Psoas muscle (tissue), 8 donors: ENCODE data around the gene PAAF1. TPM values are rescaled to one million over a fixed set of nuclear protein-coding genes. Genes with fewer than 3 reads are reported as not detected.

Experiments
- ATAC-seq, 4 donors: fragments of 200-7000 bp; cut with Tn5 transposase; one replicate each; pipeline ENCODE4 v1.9.1; 2020; ENCODE audit warnings: moderate library complexity in 3 of 4, mild to moderate bottlenecking in 2 of 4
- DNase-seq, 2 donors: peaks; one replicate each; pipeline ENCODE4 v3.0.0-alpha.2; 2020
- H3K27ac ChIP-seq: fragments of 200-600 bp; one replicate; pipeline ENCODE4 v1.8.0; 2022
- H3K27me3 ChIP-seq, 3 donors: fragments of 200-600 bp in 1 of 3; one replicate each; pipeline versions ENCODE4 v1.6.1 to v1.8.0; 2013 to 2022; ENCODE audit warnings: low read length in 2 of 3, mild to moderate bottlenecking in 2 of 3, moderate library complexity in 1 of 3; ENCODE audit not compliant: insufficient read depth in 3 of 3
- H3K36me3 ChIP-seq, 2 donors: fragments of 200-600 bp in 1 of 2; one replicate each; pipeline versions ENCODE4 v1.6.1 to v1.8.0; 2013 to 2022; ENCODE audit warnings: low read depth in 1 of 2, mild to moderate bottlenecking in 1 of 2, moderate library complexity in 1 of 2; ENCODE audit not compliant: insufficient read depth in 1 of 2
- H3K4me1 ChIP-seq: fragments of 200-600 bp; one replicate; pipeline ENCODE4 v1.8.0; 2022
- H3K4me3 ChIP-seq: fragments of 200-600 bp; one replicate; pipeline ENCODE4 v1.8.0; 2022; ENCODE audit warnings: mild to moderate bottlenecking
- H3K9me3 ChIP-seq: fragments of 200-600 bp; one replicate; pipeline ENCODE4 v1.8.0; 2022
- CTCF ChIP-seq: fragments of 200-600 bp; IDR thresholded peaks from one replicate; pipeline ENCODE4 v1.8.0; 2022; ENCODE audit warnings: antibody characterized with exemption
- WGBS, 3 donors: extraction: QIAGEN DNeasy Blood & Tissue Kit; methylation state at CpG; one replicate each; pipeline versions ENCODE4 v1.1.6 to v1.1.7; 2013; 5-methylcytosine and 5-hydroxymethylcytosine counted together
- intact Hi-C, 2 donors: fragments of 100-400 bp; cut with DNase I; formaldehyde crosslinking; loops; one replicate each; pipeline versions ENCODE4 v1.11.0 to v1.14.2; 2022
- polyA plus RNA-seq, 3 donors: library from polyadenylated mRNA; stranded (reverse); fragments of 200-250 nt; gene quantifications; one replicate each; pipeline ENCODE4 v1.2.3, GENCODE V29; 2013
- total RNA-seq, 4 donors: library from RNA; stranded (reverse); fragmentation: NEBNext Ultra II Directional in 2 of 4; extraction: Animal tissue kit (Norgen Biotek cat#: 25700) in 2 of 4; gene quantifications; one replicate each; pipeline versions ENCODE4 v1.2.1 to v1.2.4, GENCODE V29; 2021 to 2023
- donor health status: healthy with polysubstance abuse.
- donor health status: DM: no; HTN: no; CAD: no; lungs with moderate emphysema.
- donor health status: Bipolar disorder and iron deficiency.
- donor health status: healthy.
- donor health status: DM: yes; HTN: yes; CAD: no.
- donor health status: DM: no; HTN: no; CAD: no.
- donor health status: DM: no; HTN: no; CAD: no.
- donor health status: DM: yes; HTN: yes; CAD: no.

Gene PAAF1
- total and polyA plus RNA-seq, 7 donors, result 6.6 to 12.0 (median 9.3) TPM

GRCh38 chr11:73939096-73939495 lies 62.3 kb downstream of the PAAF1 start:
- H3K4me3 ChIP-seq, result no peak overlapping the region
- 60 to 67% (median 65%) methylated on average over 4 of the region's 4 CpGs for WGBS, 3 donors
- DNase-seq (no peak), ATAC-seq (no peak)
- TF ChIP-seq CTCF, result no peak
- no peaks in the 10 kb centered on the region for H3K4me1 ChIP-seq
- intact Hi-C loops, result no loop called here
- no peaks in the 10 kb centered on the region for H3K9me3 ChIP-seq
- no peak overlapping the region for H3K27ac ChIP-seq
- peaks cover 0 to 3% of the 10 kb centered on the region in 2 donors for H3K36me3 ChIP-seq
- H3K27me3 ChIP-seq, result no peaks in the 10 kb centered on the region

- DNase-seq (no peak), ATAC-seq (no peak)
- no peak for TF ChIP-seq CTCF
- no peaks in the 10 kb centered on the region for H3K27me3 ChIP-seq
- 93% methylated on average over 9 of the region's 9 CpGs for WGBS, 3 donors
- no peaks in the 10 kb centered on the region for H3K9me3 ChIP-seq
- no peak overlapping the region for H3K27ac ChIP-seq
- H3K4me3 ChIP-seq, result no peak overlapping the region
- no peaks in the 10 kb centered on the region for H3K4me1 ChIP-seq
- no peaks in the 10 kb centered on the region for H3K36me3 ChIP-seq
- intact Hi-C loops, result no loop called here
Observed at GRCh38 chr11:73940801-73941570, 64.2 kb downstream of the PAAF1 start.

GRCh38 chr11:73942010-73942409 lies 65.2 kb downstream of the PAAF1 start:
- no peaks in the 10 kb centered on the region for H3K36me3 ChIP-seq
- no peaks in the 10 kb centered on the region for H3K27me3 ChIP-seq
- H3K9me3 ChIP-seq, result no peaks in the 10 kb centered on the region
- WGBS, 3 donors, result 68 to 84% (median 80%) methylated on average over 1 of the region's 1 CpG
- ATAC-seq (no peak), DNase-seq (no peak)
- H3K27ac ChIP-seq, result no peak overlapping the region
- intact Hi-C loops, result no loop called here
- TF ChIP-seq CTCF, result no peak
- no peaks in the 10 kb centered on the region for H3K4me1 ChIP-seq
- no peak overlapping the region for H3K4me3 ChIP-seq

GRCh38 chr11:73944085-73944484 lies 67.3 kb downstream of the PAAF1 start:
- WGBS, 3 donors, result 39 to 52% (median 39%) methylated on average over 6 of the region's 6 CpGs
- intact Hi-C loops, result no loop called here
- no peaks in the 10 kb centered on the region for H3K27me3 ChIP-seq
- H3K4me3 ChIP-seq, result no peak overlapping the region
- H3K4me1 ChIP-seq, result no peaks in the 10 kb centered on the region
- no peak for DNase-seq
- H3K36me3 ChIP-seq, result no peaks in the 10 kb centered on the region
- H3K27ac ChIP-seq, result no peak overlapping the region
- no peak for ATAC-seq
- no peaks in the 10 kb centered on the region for H3K9me3 ChIP-seq
- no peak for TF ChIP-seq CTCF

- no peaks in the 10 kb centered on the region for H3K9me3 ChIP-seq
- no peak overlapping the region for H3K4me3 ChIP-seq
- ATAC-seq, result no peak
- H3K4me1 ChIP-seq, result no peaks in the 10 kb centered on the region
- 83 to 88% (median 84%) methylated on average over 10 of the region's 10 CpGs for WGBS, 3 donors
- intact Hi-C loops, result no loop called here
- TF ChIP-seq CTCF, result no peak
- H3K27ac ChIP-seq, result no peak overlapping the region
- H3K36me3 ChIP-seq, result no peaks in the 10 kb centered on the region
- H3K27me3 ChIP-seq, result no peaks in the 10 kb centered on the region
- DNase-seq, result no peak
Observed at GRCh38 chr11:73944901-73945300, 68.1 kb downstream of the PAAF1 start.
